GM12878 (cell line): Measurements from ENCODE around the gene SIX1.

Experiments used
- CTCF ChIP-seq, 3 experiments: IDR thresholded peaks in 2 of 3; conservative IDR thresholded peaks in 1 of 3; 2 replicates each; pipeline ENCODE4 v1.5.1; 2011; ENCODE audit warnings: low read depth in 3 of 3, low read length in 3 of 3, mild to moderate bottlenecking in 3 of 3, control low read depth in 2 of 3, moderate library complexity in 2 of 3, inconsistent platforms in 1 of 3, mixed read lengths in 1 of 3; ENCODE audit not compliant: control insufficient read depth in 2 of 3, insufficient read depth in 1 of 3; ENCODE audit errors: extremely low read depth in 1 of 3
- RCOR1 ChIP-seq: conservative IDR thresholded peaks from 2 replicates; pipeline ENCODE4 v1.6.1; 2012; ENCODE audit warnings: low read depth, low read length, improper control_type of control experiment
- SREBF2 ChIP-seq: IDR thresholded peaks from 2 replicates; pipeline ENCODE4 v1.6.1; 2012; ENCODE audit warnings: mild to moderate bottlenecking, low read length

GRCh38 chr14:60631842-60632241, 17.4 kb downstream of the SIX1 start:
- TF ChIP-seq CTCF (IDR thresholded peaks at IDR 0.05 in 2 of 3, conservative IDR thresholded peaks at IDR 0.05 in 1 of 3; ENCODE audit: control insufficient read depth in 2 of 3, extremely low read depth in 1 of 3, insufficient read depth in 1 of 3, low read depth in 3 of 3, low read length in 3 of 3) (no peak), SREBF2 (no peak), RCOR1 (no peak)
